Heart left ventricle (tissue), 16 donors: Measurements from ENCODE around the gene OLA1. TPM values are rescaled to one million over a fixed set of nuclear protein-coding genes. Genes with fewer than 3 reads are reported as not detected.

Source experiments
- ATAC-seq, 4 donors: fragments of 200-7000 bp; cut with Tn5 transposase; one replicate each; pipeline ENCODE4 v1.9.1; 2020 to 2022; ENCODE audit warnings: moderate library complexity in 4 of 4, mild to moderate bottlenecking in 3 of 4, moderate number of reproducible peaks in 1 of 4
- DNase-seq, 5 donors: peaks; one replicate each; pipeline ENCODE4 v3.0.0-alpha.2; 2020
- H3K27ac ChIP-seq, 12 donors: fragments of 200-600 bp; sonication (generic) in 4 of 12; one replicate each; pipeline versions ENCODE4 v1.5.0 to v1.8.0; 2016 to 2022; ENCODE audit warnings: mild to moderate bottlenecking in 2 of 12
- H3K27me3 ChIP-seq, 9 donors: fragments of 200-600 bp; sonication (generic) in 2 of 9; one replicate each; pipeline versions ENCODE4 v1.5.1 to v1.8.0; 2016 to 2022; ENCODE audit warnings: mild to moderate bottlenecking in 3 of 9
- H3K36me3 ChIP-seq, 9 donors: fragments of 200-600 bp; sonication (generic) in 2 of 9; one replicate each; pipeline versions ENCODE4 v1.5.0 to v1.8.0; 2018 to 2022; ENCODE audit warnings: mild to moderate bottlenecking in 2 of 9
- H3K4me1 ChIP-seq, 12 donors: fragments of 200-600 bp; sonication (generic) in 4 of 12; one replicate each; pipeline versions ENCODE4 v1.5.0 to v1.8.0; 2016 to 2022; ENCODE audit warnings: mild to moderate bottlenecking in 3 of 12
- H3K4me3 ChIP-seq, 12 donors: fragments of 200-600 bp; sonication (generic) in 4 of 12; one replicate each; pipeline versions ENCODE4 v1.5.0 to v1.8.0; 2017 to 2022; ENCODE audit warnings: mild to moderate bottlenecking in 9 of 12, moderate library complexity in 4 of 12
- H3K9me3 ChIP-seq, 12 donors: fragments of 200-600 bp; sonication (generic) in 4 of 12; one replicate each; pipeline versions ENCODE4 v1.5.0 to v1.8.0; 2016 to 2022; ENCODE audit warnings: mild to moderate bottlenecking in 1 of 12
- CTCF ChIP-seq, 12 donors: fragments of 200-600 bp; sonication (generic) in 4 of 12; IDR thresholded peaks; one replicate each; pipeline versions ENCODE4 v1.5.0 to v1.8.0; 2018 to 2022; ENCODE audit warnings: antibody characterized with exemption in 12 of 12, mild to moderate bottlenecking in 5 of 12
- POLR2A ChIP-seq, 2 donors: fragments of 450-650 bp; IDR thresholded peaks; one replicate each; pipeline ENCODE4 v1.6.1; 2017; ENCODE audit warnings: antibody characterized with exemption in 2 of 2, mild to moderate bottlenecking in 2 of 2, moderate library complexity in 2 of 2
- WGBS, 4 donors: extraction: QIAGEN DNeasy Blood & Tissue Kit in 2 of 4; methylation state at CpG; one replicate each; pipeline versions ENCODE4 v1.1.5 to v1.1.7; 2013 to 2018; 5-methylcytosine and 5-hydroxymethylcytosine counted together
- intact Hi-C, 10 donors: fragments of 100-400 bp; cut with DNase I; formaldehyde crosslinking; loops; one replicate each; pipeline versions ENCODE4 v1.11.1 to v1.14.2; 2022
- long read RNA-seq, 3 donors: library from polyadenylated mRNA; unstranded; transcript quantifications; one replicate each; pipeline ENCODE4 v2.0.0, GENCODE V29; 2020 to 2021
- polyA plus RNA-seq, 2 donors: library from polyadenylated mRNA; stranded (reverse); fragments of 200-250 nt; gene quantifications; one replicate each; pipeline ENCODE4 v1.2.3, GENCODE V29; 2013
- total RNA-seq, 9 donors: library from RNA; depleted of rRNA in 2 of 9; stranded (reverse); fragments of >200 nt in 2 of 9; fragmentation: NEBNext Ultra II Directional in 3 of 9; extraction: Animal tissue kit (Norgen Biotek cat#: 25700) in 3 of 9; gene quantifications; one replicate each; pipeline versions ENCODE4 v1.1.0 to v1.2.4, GENCODE V29; 2016 to 2023
- donor health status: ischemic (EF 13 %, LVEDD 7.1; RV severe dilation, severe dysfunction).
- donor health status: healthy with polysubstance abuse.
- donor health status: DM: no; HTN: yes; CAD: no.
- donor health status: DM: no; HTN: no; CAD: no.
- donor health status: ischemic (EF 25% LVEDD 6.9; RV normal size, moderate dysfunction).
- donor health status: ischemic (EF 25% LVEDD 5.7; RV mildly dilated, moderate dysfunction).
- donor health status: healthy.
- donor health status: DM: yes; HTN: yes; CAD: no.
- donor health status: ischemic (EF 35%, LVEDD 5.7; RV mildly dilated, moderate dysfunction).
- donor health status: nonischemic (EF 11% LVEDD 7.7; RV severe dilation, severe dysfunction).
- donor health status: DM: yes; HTN: yes; CAD: no.
- donor health status: PGD.
- donor health status: ischemic (EF 29% LVEDD 5.4; RV normal size, mild dysfunction).
- donor health status: nonischemic (EF 23%, LVEDD 6.1; RV moderate dilation, normal function).

OLA1 gene
- total RNA-seq (10 to 100 TPM; 58.1 to 91.3 (median 72.5) TPM), polyA plus RNA-seq (10 to 100 TPM; 41.5 to 91.7 TPM)
- long read RNA-seq, donor 1, full-length matches to known transcripts: 104 of 110 reads
- long read RNA-seq, donor 1, partial matches to known transcripts: 3 of 110 reads
- long read RNA-seq, donor 1, other reads (novel, unspliced or antisense): 3 of 110 reads
- long read RNA-seq, donor 2, full-length matches to known transcripts: 595 of 646 reads
- long read RNA-seq, donor 2, partial matches to known transcripts: 23 of 646 reads
- long read RNA-seq, donor 2, other reads (novel, unspliced or antisense): 28 of 646 reads
- long read RNA-seq, donor 3, full-length matches to known transcripts: 99 of 102 reads
- long read RNA-seq, donor 3, partial matches to known transcripts: 1 of 102 reads
- long read RNA-seq, donor 3, other reads (novel, unspliced or antisense): 2 of 102 reads

DNA sequence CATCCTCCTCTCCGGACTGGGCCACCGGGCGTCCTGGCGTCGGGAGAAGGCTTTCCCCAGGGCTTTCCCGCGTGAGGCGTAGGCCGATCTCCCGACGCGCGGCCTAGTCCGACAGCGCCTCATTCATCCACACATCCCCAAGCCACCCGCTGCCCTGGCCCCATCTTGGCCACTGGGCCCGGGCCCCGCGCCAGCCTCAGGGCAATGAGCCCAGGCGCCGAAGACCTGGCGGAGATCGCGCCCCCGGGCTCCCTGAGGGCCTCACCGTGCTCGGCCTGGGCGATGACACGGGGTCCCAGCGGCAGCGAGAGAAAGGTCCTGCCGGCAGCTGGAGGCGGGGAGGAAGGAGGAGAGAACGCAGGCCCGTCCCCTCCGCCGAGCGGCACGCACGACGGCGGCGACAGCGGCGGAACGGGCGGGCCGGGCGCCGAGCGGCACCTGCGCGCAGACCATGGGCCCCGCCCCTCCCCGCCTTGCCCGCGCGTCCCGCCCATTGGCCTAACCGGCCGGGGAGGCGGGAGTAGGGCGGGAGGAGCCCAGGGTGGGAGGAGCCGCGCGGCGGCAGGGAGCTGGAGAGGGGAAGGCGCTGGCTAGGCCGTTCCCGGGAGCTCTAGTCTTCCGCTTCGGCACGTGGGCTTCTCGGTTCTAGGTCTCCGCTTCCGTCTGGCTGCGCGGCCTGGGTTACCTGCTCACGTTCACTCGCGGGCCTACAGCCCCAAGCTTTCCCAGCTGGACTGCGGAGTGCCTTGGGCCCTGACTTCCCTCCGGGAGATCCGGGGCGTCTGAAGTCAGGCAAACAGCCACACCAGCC is at the start of gene OLA1:
Gene OLA1, minus strand, starts transcription at position 346 of the 811 bp plus-strand sequence. CDS start 1,717 bp downstream, outside the sequence.
- DNase-seq: peak; percentile 94 to 98 (median 96)
- 0% methylated on average over 13 to 85 of the region's 85 CpGs for whole genome bisulfite sequencing, 4 donors
- intact Hi-C loops: no loop called here
- peak; percentile 100 for ATAC-seq
- TF ChIP-seq CTCF (IDR thresholded peaks at IDR 0.05): no peak
- peak in 1 of 2 donors; percentile 76 for TF ChIP-seq POLR2A (IDR thresholded peaks at IDR 0.05)
- Histone ChIP-seq H3K4me3 (peak within 1 kb of the TSS; percentile 58 to 85 (median 78)), H3K36me3 (peaks cover 0 to 22% (median 4%) of the 10 kb centered on the region in 9 donors), H3K27ac (peak within 1 kb of the TSS; percentile 8 to 89 (median 80)), H3K27me3 (no peaks in the 10 kb centered on the region), H3K4me1 (peaks cover 0 to 19% (median 9%) of the 10 kb centered on the region in 12 donors), H3K9me3 (no peaks in the 10 kb centered on the region)

DNA sequence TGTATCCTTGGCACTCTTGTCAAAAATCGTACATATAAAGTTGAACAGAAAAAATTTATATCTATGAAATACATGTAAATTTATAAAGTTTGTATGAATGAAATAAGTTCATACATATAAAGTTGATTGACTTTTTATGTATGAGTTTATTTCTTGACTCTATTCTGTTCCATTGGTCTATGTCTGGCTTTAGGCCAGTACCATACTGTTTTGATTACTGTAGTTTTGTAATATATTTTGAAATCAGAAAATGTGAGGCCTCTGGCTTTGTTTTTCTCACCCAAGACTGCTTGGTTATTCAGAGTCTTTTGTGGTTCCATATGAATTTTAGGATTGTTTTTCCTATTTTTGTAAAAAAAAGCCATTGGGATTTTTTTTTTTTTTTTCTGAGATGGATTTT is 44.6 kb upstream of the OLA1 start:
- Histone ChIP-seq H3K27ac (no peak overlapping the region), H3K36me3 (no peaks in the 10 kb centered on the region), H3K4me1 (no peaks in the 10 kb centered on the region), H3K9me3 (peaks cover 0 to 15% (median 5%) of the 10 kb centered on the region in 12 donors), H3K27me3 (peaks cover 0 to 11% (median 0%) of the 10 kb centered on the region in 9 donors), H3K4me3 (no peak overlapping the region)
- no peak for DNase-seq
- ATAC-seq: no peak
- intact Hi-C loops: no loop called here
- TF ChIP-seq POLR2A (IDR thresholded peaks at IDR 0.05) (no peak), CTCF (IDR thresholded peaks at IDR 0.05) (no peak)
- WGBS, 4 donors: 90 to 97% (median 95%) methylated on average over 1 of the region's 1 CpG

GRCh38 chr2:174286172-174286571 is 37.8 kb upstream of the OLA1 start:
- no peaks in the 10 kb centered on the region for H3K9me3 ChIP-seq
- no peak for DNase-seq
- 87 to 94% (median 92%) methylated on average over 2 of the region's 2 CpGs for WGBS, 4 donors
- no peak for ATAC-seq
- intact Hi-C loops: no loop called here
- H3K27me3 ChIP-seq: peaks cover 0 to 12% (median 3%) of the 10 kb centered on the region in 9 donors
- no peaks in the 10 kb centered on the region for H3K36me3 ChIP-seq
- no peak overlapping the region for H3K4me3 ChIP-seq
- no peak overlapping the region for H3K27ac ChIP-seq
- peaks cover 0 to 6% (median 0%) of the 10 kb centered on the region in 12 donors for H3K4me1 ChIP-seq
- TF ChIP-seq CTCF (IDR thresholded peaks at IDR 0.05): no peak
- no peak for TF ChIP-seq POLR2A (IDR thresholded peaks at IDR 0.05)

GRCh38 chr2:174282441-174282840 is 34.1 kb upstream of the OLA1 start:
- peak in 1 of 4 donors; percentile 36 for ATAC-seq
- Histone ChIP-seq H3K9me3 (no peaks in the 10 kb centered on the region), H3K4me1 (peaks cover 0 to 6% (median 0%) of the 10 kb centered on the region in 12 donors), H3K36me3 (no peaks in the 10 kb centered on the region), H3K27me3 (peaks cover 0 to 10% (median 2%) of the 10 kb centered on the region in 9 donors), H3K27ac (no peak overlapping the region), H3K4me3 (no peak overlapping the region)
- DNase-seq: no peak
- intact Hi-C loops: no loop called here
- TF ChIP-seq POLR2A (IDR thresholded peaks at IDR 0.05): no peak
- no peak for TF ChIP-seq CTCF (IDR thresholded peaks at IDR 0.05)
- WGBS, 4 donors: 71 to 81% (median 76%) methylated on average over 2 of the region's 2 CpGs
